NCI-H1092 treated with DMSO at 0.1 percent for 48 hours (cell line): ENCODE data around the gene ZNF143.
"Not testable (repeated sequence)": the region's sequence is repeated elsewhere in the genome, so short reads cannot be mapped to it uniquely, and the experiment has no call there.

Experiments
- DNase-seq: peaks from one replicate; lab custom pipeline; 2025; lab: John Stamatoyannopoulos, UW

Gene ZNF143

GRCh38 chr11:9498457-9499078, 37.8 kb downstream of the ZNF143 start:
- DNase-seq: no peak

GRCh38 chr11:9506489-9507276, 45.9 kb downstream of the ZNF143 start:
- DNase-seq: peak; percentile 57

- DNase-seq: no peak
Observed at GRCh38 chr11:9507277-9507580, 46.4 kb downstream of the ZNF143 start.

GRCh38 chr11:9509041-9509440, 48.2 kb downstream of the ZNF143 start:
- no peak for DNase-seq

- DNase-seq: no peak
Observed at GRCh38 chr11:9512370-9513019, 51.7 kb downstream of the ZNF143 start.

- not testable (repeated sequence) for DNase-seq
Observed at GRCh38 chr11:9514576-9514975, 53.8 kb downstream of the ZNF143 start.

- no peak for DNase-seq
Observed at GRCh38 chr11:9516113-9516512, 55.3 kb downstream of the ZNF143 start.

GRCh38 chr11:9518835-9519410, 58.1 kb downstream of the ZNF143 start:
- no peak for DNase-seq

GRCh38 chr11:9524001-9524400, 63.2 kb downstream of the ZNF143 start:
- DNase-seq: no peak

GRCh38 chr11:9525116-9525515, 64.3 kb downstream of the ZNF143 start:
- no peak for DNase-seq

GRCh38 chr11:9527481-9528135, 66.8 kb downstream of the ZNF143 start:
- DNase-seq: no peak

GRCh38 chr11:9528136-9528501, 67.3 kb downstream of the ZNF143 start:
- no peak for DNase-seq

- DNase-seq: no peak
Observed at GRCh38 chr11:9528573-9529333, 67.9 kb downstream of the ZNF143 start.

- no peak for DNase-seq
Observed at GRCh38 chr11:9529334-9529650, 68.5 kb downstream of the ZNF143 start.

GRCh38 chr11:9530020-9530621, 69.3 kb downstream of the ZNF143 start:
- DNase-seq: no peak

GRCh38 chr11:9530901-9531625, 70.3 kb downstream of the ZNF143 start:
- no peak for DNase-seq

- no peak for DNase-seq
Observed at GRCh38 chr11:9533058-9533457, 72.2 kb downstream of the ZNF143 start.

GRCh38 chr11:9533736-9534473, 73.1 kb downstream of the ZNF143 start:
- DNase-seq: no peak

- DNase-seq: no peak
Observed at GRCh38 chr11:9535189-9535781, 74.5 kb downstream of the ZNF143 start.

GRCh38 chr11:9538548-9538947, 77.7 kb downstream of the ZNF143 start:
- DNase-seq: no peak
